Rectal smooth muscle tissue (tissue), 1 donor: Measurements from ENCODE around the gene TBCEL.
"Not testable (repeated sequence)": the region's sequence is repeated elsewhere in the genome, so short reads cannot be mapped to it uniquely, and the experiment has no call there.

Experiments used
- H3K27ac ChIP-seq: one replicate; pipeline ENCODE4 v1.7.0; 2013; ENCODE audit warnings: low read depth, low read length, inconsistent platforms
- H3K27me3 ChIP-seq: one replicate; pipeline ENCODE4 v1.7.0; 2013; ENCODE audit warnings: low read length; ENCODE audit not compliant: control insufficient read depth, insufficient read depth
- H3K36me3 ChIP-seq: one replicate; pipeline ENCODE4 v1.7.0; 2013; ENCODE audit warnings: low read length; ENCODE audit not compliant: control insufficient read depth, insufficient read depth
- H3K4me1 ChIP-seq: one replicate; pipeline ENCODE4 v1.7.0; 2013; ENCODE audit warnings: low read length; ENCODE audit not compliant: control insufficient read depth, insufficient read depth
- H3K4me3 ChIP-seq: one replicate; pipeline ENCODE4 v1.7.0; 2013; ENCODE audit warnings: low read length
- H3K9ac ChIP-seq: one replicate; pipeline ENCODE4 v1.7.0; 2013; ENCODE audit warnings: low read length

The TBCEL gene

DNA sequence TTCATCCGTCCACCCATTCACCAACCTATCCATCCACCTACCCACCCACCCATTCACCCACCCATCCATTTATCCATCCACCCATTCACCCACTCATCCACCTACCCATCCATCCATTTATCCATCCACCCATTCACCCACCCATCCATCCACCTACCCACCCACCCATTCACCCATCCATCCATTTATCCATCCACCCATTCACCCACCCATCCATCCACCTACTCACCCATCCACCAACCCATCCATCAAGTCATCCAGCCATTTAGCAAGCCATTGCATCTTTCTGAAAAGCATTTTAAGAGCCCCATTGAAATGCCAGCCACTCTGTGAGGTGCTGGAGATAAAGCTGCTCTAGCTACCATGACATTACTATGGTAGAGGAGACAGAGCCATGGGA lies 91.1 kb downstream of the TBCEL start:
- H3K36me3 ChIP-seq, H3K27me3 ChIP-seq, H3K9ac ChIP-seq, H3K4me1 ChIP-seq, H3K27ac ChIP-seq, H3K4me3 ChIP-seq: not testable (repeated sequence)

DNA sequence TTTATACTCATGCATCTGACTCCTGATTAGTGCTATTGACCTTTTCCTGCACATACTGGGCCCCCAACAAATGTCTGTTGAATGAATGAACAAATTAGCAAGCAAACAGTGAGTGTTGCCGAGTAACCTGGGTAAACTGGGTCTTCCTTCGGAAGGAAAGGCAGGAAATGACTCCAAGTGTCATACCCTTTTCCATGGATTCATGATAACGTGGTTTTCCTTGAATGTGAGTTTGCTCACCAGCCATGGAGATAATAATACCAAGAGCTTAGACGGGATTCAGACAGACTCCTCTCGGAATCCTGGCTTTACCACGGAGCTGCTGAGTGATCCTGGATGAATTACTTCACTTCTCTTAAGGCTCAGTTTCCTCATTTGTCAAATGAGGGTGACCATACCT lies 93.9 kb downstream of the TBCEL start:
- no peak overlapping the region for H3K4me3 ChIP-seq
- no peaks in the 10 kb centered on the region for H3K36me3 ChIP-seq
- no peaks in the 10 kb centered on the region for H3K4me1 ChIP-seq
- H3K27ac ChIP-seq: no peak overlapping the region
- no peaks in the 10 kb centered on the region for H3K27me3 ChIP-seq
- H3K9ac ChIP-seq: no peak overlapping the region

DNA sequence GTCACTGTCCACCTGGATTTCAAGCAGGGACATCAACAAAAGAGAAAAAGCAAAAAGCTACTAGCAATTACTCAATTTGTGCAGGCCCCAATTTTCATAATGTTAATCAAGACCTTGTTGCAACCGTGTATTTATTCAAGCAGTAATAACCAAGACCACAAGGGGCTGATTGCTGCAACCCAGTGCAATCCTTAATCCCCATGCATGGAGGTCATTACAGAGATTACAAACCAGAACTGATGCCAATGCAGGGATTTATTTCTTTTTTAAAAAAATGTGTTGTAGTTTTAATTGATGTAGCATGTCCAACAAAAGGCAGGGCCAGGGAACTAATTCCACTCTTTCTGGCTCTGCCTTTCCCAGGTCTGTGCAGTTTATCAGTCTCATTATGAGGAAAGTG lies 95.5 kb downstream of the TBCEL start:
- Histone ChIP-seq H3K36me3 (no peaks in the 10 kb centered on the region), H3K4me3 (no peak overlapping the region), H3K9ac (no peak overlapping the region), H3K4me1 (no peaks in the 10 kb centered on the region), H3K27me3 (no peaks in the 10 kb centered on the region), H3K27ac (no peak overlapping the region)

DNA sequence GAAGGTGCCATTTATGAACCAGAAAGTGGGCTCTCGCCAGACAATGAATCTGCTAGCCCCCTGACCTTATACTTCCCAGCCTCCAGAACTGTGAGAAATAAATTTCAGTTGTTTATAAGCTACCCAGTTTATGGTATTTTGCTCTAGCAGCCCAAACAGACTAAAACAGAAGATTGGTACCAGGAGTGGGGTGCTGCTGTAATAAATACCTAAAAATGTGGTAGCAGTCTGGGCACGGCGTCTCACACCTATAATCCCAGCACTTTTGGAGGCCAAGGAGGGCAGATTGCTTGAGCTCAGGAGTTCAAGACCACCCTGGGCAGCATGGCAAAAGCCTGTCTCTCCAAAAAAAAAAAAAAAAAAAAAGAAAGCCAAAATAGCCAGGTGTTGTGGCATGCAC lies 98.4 kb downstream of the TBCEL start:
- Histone ChIP-seq H3K4me1 (no peaks in the 10 kb centered on the region), H3K27ac (no peak overlapping the region), H3K27me3 (no peaks in the 10 kb centered on the region), H3K9ac (no peak overlapping the region), H3K36me3 (no peaks in the 10 kb centered on the region), H3K4me3 (no peak overlapping the region)

DNA sequence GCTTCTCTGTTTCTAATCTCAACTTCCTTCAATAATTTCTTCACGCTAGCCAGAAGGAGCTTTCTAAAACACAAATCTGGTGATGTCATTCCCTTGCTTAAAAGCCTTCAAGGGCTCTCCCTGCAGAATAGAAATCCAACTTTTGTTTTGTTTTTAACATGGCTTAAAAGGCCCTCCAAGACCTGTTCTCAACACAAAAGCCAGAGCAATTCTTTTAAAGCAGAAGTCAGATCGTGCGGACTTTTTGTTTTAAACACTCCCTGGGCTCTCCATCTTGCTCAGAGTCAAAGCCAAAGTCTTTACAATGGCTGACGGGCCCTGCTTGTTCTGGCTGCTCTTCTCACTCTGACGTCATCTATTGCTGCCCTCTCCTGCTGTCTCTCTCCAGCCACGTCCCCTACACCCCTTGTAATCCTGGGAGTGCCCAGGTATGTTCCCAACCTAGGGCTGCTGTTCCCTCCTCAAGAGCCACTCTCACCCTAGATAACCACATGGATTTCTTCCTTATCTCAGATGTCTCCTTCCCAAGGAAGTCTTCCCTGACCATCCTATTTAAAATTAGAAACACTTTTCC lies 99.7 kb downstream of the TBCEL start:
- Histone ChIP-seq H3K36me3 (no peaks in the 10 kb centered on the region), H3K27ac (no peak overlapping the region), H3K27me3 (no peaks in the 10 kb centered on the region), H3K9ac (no peak overlapping the region), H3K4me3 (no peak overlapping the region), H3K4me1 (no peaks in the 10 kb centered on the region)

DNA sequence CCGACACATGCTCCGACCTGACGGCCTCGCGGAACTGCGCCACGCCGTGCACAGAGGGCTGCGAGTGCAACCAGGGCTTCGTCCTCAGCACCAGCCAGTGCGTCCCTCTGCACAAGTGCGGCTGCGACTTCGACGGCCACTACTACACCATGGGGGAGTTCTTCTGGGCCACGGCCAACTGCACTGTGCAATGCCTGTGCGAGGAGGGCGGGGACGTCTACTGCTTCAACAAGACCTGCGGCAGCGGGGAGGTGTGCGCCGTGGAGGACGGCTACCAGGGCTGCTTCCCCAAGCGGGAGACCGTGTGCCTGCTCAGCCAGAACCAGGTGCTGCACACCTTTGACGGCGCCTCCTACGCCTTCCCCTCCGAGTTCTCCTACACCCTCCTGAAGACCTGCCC lies 103.9 kb downstream of the TBCEL start:
- H3K27me3 ChIP-seq: no peaks in the 10 kb centered on the region
- no peak overlapping the region for H3K27ac ChIP-seq
- H3K36me3 ChIP-seq: no peaks in the 10 kb centered on the region
- H3K9ac ChIP-seq: no peak overlapping the region
- H3K4me3 ChIP-seq: no peak overlapping the region
- H3K4me1 ChIP-seq: no peaks in the 10 kb centered on the region

DNA sequence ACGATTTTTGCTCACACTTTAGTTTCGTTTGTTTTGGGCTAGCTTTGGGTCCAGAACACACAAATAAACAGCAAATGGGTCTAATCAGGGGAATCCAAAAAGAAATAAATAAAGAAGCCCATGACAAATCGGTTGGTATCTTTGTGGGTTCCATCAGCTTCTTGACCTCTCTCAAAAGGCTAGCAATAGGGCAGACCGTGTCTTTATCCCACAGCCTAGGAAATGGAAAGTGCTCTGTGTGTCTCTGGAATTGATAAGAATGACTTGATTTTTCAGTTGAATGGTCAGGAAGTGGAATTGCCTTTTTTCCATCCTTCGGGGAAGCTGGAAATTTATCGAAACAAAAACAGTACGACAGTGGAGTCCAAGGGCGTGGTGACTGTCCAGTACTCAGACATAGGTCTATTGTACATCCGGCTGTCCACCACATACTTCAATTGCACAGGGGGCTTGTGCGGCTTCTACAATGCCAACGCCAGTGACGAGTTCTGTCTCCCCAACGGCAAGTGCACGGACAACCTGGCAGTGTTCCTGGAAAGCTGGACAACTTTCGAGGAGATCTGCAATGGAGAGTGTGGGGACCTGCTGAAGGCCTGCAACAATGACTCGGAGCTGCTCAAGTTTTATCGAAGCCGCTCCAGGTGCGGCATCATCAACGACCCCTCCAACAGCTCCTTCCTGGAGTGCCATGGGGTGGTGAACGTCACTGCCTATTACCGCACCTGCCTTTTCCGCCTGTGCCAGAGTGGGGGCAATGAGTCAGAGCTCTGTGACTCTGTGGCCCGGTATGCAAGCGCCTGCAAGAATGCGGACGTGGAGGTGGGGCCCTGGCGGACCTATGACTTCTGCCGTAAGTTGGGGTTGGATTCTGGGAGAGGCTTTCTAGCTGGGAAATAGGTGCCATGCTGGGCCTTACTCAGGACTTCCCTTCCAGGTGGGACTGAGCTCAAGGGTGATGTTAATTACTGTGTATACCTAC lies 105.7 kb downstream of the TBCEL start:
- Histone ChIP-seq H3K4me1 (no peaks in the 10 kb centered on the region), H3K4me3 (no peak overlapping the region), H3K9ac (no peak overlapping the region), H3K27me3 (no peaks in the 10 kb centered on the region), H3K36me3 (no peaks in the 10 kb centered on the region), H3K27ac (no peak overlapping the region)

DNA sequence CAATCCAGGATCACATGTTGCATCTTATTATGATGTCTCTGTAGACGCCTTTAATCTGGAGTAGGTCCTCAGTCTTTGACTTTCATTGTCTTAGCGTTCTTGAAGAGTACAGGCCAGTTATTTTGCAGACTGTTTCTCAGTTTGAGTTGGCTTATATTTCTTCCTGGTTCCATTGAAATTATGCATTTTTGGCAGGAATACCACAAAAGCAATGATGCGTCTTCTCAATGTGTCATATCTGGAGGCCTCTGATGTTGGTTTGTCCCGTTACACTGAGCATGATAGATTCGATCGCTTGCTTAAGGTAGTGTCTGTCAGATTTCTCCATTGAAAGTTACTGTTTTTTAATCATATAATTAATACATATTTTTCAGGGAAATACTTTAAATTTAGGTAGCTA lies 107.8 kb downstream of the TBCEL start:
- Histone ChIP-seq H3K4me1 (no peaks in the 10 kb centered on the region), H3K36me3 (no peaks in the 10 kb centered on the region), H3K27me3 (no peaks in the 10 kb centered on the region), H3K27ac (no peak overlapping the region), H3K9ac (no peak overlapping the region), H3K4me3 (no peak overlapping the region)

DNA sequence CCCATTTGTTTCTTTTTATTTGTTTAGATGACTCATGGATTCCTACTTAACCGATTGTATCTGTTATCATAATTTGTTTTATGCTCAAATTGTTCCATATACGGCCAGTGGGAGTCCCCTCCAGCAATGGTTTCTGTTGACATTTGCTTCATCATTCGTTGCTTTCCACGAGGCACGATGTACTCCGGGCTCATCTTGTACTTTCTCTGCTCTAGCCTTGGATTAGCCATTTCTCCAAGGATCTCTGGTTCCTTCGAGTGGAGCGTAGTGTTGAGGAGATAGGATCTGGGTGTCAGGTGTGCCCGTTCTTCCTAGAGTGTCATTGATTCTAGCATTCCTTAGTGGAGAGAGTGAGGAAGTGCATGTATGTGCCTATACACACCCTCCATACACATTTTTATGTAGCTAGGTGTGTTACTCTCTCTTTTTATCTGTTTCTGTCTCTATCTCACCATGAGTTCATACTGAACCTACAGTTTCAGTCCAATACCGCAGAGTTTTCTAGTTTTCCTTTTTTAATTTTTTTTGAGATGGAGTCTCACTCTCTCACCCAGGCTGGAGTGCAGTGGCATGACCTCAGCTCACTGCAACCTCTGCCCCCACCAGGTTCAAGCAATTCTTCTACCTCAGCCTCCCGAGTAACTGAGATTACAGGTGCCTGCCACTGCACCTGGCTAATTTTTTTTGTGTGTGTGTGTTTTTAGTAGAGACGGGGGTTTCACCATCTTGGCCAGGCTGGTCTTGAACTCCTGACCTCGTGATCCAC lies 108.5 kb downstream of the TBCEL start:
- H3K9ac ChIP-seq: no peak overlapping the region
- no peak overlapping the region for H3K27ac ChIP-seq
- H3K36me3 ChIP-seq: no peaks in the 10 kb centered on the region

DNA sequence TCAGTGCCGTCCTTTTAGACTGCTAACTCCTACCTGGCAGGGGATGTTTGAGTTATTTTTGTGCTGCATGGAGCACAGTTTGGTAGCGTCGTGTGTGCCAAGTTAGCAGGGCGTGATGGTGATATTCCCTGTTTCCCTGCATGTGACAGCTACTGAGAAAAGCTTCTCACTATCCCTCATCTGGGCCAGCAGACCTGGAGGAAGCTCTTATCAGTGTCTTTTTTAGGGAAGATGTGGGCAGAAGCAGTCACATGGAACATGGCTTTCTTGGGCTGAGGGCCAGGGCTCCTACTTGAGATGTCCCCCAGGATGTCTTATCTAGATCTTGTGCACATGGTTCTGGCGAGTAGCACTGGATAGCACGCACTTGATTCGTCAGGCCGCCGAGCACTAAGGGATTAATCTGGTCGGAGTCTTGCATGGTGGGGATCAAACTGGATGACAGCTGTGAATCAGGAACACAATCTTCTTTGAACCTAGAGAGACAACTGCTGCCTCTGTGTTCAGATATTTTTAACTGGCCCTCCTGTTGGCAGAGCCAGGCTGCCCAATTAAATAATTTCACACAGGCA lies 110.9 kb downstream of the TBCEL start:
- Histone ChIP-seq H3K27me3 (no peaks in the 10 kb centered on the region), H3K4me3 (no peak overlapping the region), H3K4me1 (no peaks in the 10 kb centered on the region), H3K9ac (no peak overlapping the region), H3K27ac (no peak overlapping the region), H3K36me3 (no peaks in the 10 kb centered on the region)

More for the DNA sequence above, 108.5 kb downstream of the TBCEL start:
- no peak overlapping the region for H3K4me3 ChIP-seq
- H3K4me1 ChIP-seq: no peaks in the 10 kb centered on the region
- H3K27me3 ChIP-seq: no peaks in the 10 kb centered on the region

DNA sequence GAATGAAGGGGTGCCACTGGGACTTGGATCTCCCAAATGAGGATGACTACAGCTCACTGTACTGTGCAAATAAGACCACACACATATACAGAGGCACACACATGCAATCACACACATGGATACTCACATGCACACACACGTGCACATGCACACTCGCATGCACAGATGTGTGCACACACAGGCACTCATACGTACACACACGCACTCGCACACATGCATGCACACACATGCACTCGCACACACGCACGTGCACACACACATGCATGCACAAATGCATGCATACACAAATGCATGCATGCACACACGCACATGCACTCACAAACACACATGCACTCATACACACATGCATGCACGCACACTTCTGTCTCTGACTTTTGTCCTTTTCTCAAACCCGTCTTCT lies 113.1 kb downstream of the TBCEL start:
- no peak overlapping the region for H3K9ac ChIP-seq
- no peaks in the 10 kb centered on the region for H3K4me1 ChIP-seq
- H3K27me3 ChIP-seq: no peaks in the 10 kb centered on the region
- no peak overlapping the region for H3K27ac ChIP-seq
- no peaks in the 10 kb centered on the region for H3K36me3 ChIP-seq
- H3K4me3 ChIP-seq: no peak overlapping the region

DNA sequence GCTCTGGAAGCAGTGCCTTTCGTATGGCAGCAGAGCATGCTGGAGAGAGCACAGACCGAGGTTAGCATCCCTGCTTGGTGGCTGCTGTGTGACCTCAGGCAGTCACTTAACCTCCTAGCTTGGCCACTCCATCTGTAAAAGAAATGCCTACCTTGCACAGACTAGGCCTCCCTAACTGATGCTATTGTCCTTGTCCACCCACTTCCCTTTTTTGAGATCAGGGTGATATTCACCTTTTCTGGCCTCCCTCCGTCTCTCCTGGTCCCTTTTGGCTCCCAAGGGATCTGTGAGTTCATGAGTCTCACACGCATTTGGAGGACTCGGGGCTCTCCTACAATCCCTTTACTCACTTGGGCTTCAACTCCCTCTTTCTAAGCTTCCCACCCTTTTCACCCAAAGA lies 114.4 kb downstream of the TBCEL start:
- Histone ChIP-seq H3K4me1 (no peaks in the 10 kb centered on the region), H3K4me3 (no peak overlapping the region), H3K9ac (no peak overlapping the region), H3K27me3 (no peaks in the 10 kb centered on the region), H3K36me3 (no peaks in the 10 kb centered on the region), H3K27ac (no peak overlapping the region)
